Measurements from ENCODE around the gene ABTB1. TPM values are rescaled to one million over a fixed set of nuclear protein-coding genes. Genes with fewer than 3 reads are reported as not detected.
A peak's percentile ranks its signal among the peaks of the same experiment; 100 is the strongest.
"Not testable (repeated sequence)": the region's sequence is repeated elsewhere in the genome, so short reads cannot be mapped to it uniquely, and the experiment has no call there.

Gene ABTB1
- total RNA-seq, 6 experiments from 2014 or later: 9.4 to 20.3 (median 12.2) TPM

GRCh38 chr3:127678315-127678599, 5.5 kb downstream of the ABTB1 start:
- WGBS (ENCODE audit: insufficient coverage, low coverage, low lambda C conversion rate, missing lambda C conversion rate): 96% methylated on average over 5 of the region's 8 CpGs
- Histone ChIP-seq H3K27ac (no peak overlapping the region), H3K27me3 (no peaks in the 10 kb centered on the region), H3K36me3 (no peaks in the 10 kb centered on the region), H3K4me1 (peaks cover 0 to 6% (median 3%) of the 10 kb centered on the region in 4 donors), H3K4me3 (no peak overlapping the region), H3K9me3 (no peaks in the 10 kb centered on the region)
- ATAC-seq (no peak), DNase-seq (no peak)
- intact Hi-C loops (cut with DNase I): loop anchor here in 1 of 2 donors (10.0 kb wide), 1 partner anchor 287 kb away; no protein-coding TSS in a partner anchor
- no peak for TF ChIP-seq POLR2A (IDR thresholded peaks at IDR 0.05)

GRCh38 chr3:127678611-127679533, 6.1 kb downstream of the ABTB1 start:
- WGBS (ENCODE audit: insufficient coverage, low coverage, low lambda C conversion rate, missing lambda C conversion rate): 48% methylated on average over 5 of the region's 12 CpGs
- TF ChIP-seq CTCF (IDR thresholded peaks at IDR 0.05) (no peak), POLR2A (IDR thresholded peaks at IDR 0.05) (no peak)
- Histone ChIP-seq H3K9me3 (no peaks in the 10 kb centered on the region), H3K27ac (no peak overlapping the region), H3K4me3 (no peak overlapping the region), H3K27me3 (no peaks in the 10 kb centered on the region), H3K36me3 (no peaks in the 10 kb centered on the region), H3K4me1 (no peaks in the 10 kb centered on the region)
- ATAC-seq (peak; percentile 6 to 46 (median 28)), DNase-seq (peak; percentile 24 to 62 (median 60))
- intact Hi-C loops (cut with DNase I): loop anchor here in 1 of 2 donors (10.0 kb wide), 1 partner anchor 286 kb away; no protein-coding TSS in a partner anchor

- intact Hi-C loops (cut with DNase I): loop anchor here in 1 of 2 donors (10.0 kb wide), 1 partner anchor 285 kb away; no protein-coding TSS in a partner anchor
- Histone ChIP-seq H3K27me3 (no peaks in the 10 kb centered on the region), H3K4me1 (no peaks in the 10 kb centered on the region), H3K4me3 (no peak overlapping the region), H3K27ac (no peak overlapping the region), H3K36me3 (no peaks in the 10 kb centered on the region), H3K9me3 (no peaks in the 10 kb centered on the region)
- 88% methylated on average over 5 of the region's 21 CpGs for WGBS (ENCODE audit: insufficient coverage, low coverage, low lambda C conversion rate, missing lambda C conversion rate)
- ATAC-seq (no peak), DNase-seq (peak; percentile 16 to 48 (median 44))
- TF ChIP-seq CTCF (IDR thresholded peaks at IDR 0.05): no peak
- no peak for TF ChIP-seq POLR2A (IDR thresholded peaks at IDR 0.05)
These were observed 6.9 kb downstream of the ABTB1 start for GRCh38 chr3:127679534-127680145.

DNA sequence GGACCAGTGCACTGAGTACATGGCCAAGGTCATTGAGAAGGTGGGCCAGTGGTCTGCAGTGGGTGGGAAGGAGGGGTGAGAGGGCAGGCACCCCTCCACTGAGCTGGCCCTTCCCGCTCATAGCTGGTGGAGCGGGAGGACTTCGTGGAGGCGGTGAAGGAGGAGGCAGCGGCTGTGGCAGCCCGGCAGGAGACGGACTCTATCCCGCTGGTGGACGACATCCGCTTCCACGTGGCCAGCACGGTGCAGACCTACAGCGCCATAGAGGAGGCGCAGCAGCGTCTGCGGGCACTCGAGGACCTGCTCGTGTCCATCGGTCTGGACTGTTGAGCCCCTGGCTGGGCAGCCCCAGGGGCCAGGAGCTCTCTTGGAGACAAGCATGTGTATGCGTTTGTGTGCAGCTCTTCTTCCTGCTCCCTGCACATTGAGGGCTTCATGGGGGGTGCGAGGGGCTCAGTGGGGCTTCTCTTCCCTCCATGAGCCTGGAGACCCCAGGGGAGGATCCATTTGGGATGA, 7.5 kb downstream of the ABTB1 start:
- DNase-seq (peak; percentile 14 to 45 (median 21)), ATAC-seq (no peak)
- Histone ChIP-seq H3K4me1 (no peaks in the 10 kb centered on the region), H3K4me3 (no peak overlapping the region), H3K27ac (no peak overlapping the region), H3K36me3 (no peaks in the 10 kb centered on the region), H3K9me3 (no peaks in the 10 kb centered on the region), H3K27me3 (no peaks in the 10 kb centered on the region)
- intact Hi-C loops (cut with DNase I): no loop called here
- no CpG with 5 or more reads among the region's 21 CpGs for WGBS (ENCODE audit: insufficient coverage, low coverage, low lambda C conversion rate, missing lambda C conversion rate)
- TF ChIP-seq CTCF (IDR thresholded peaks at IDR 0.05) (no peak), POLR2A (IDR thresholded peaks at IDR 0.05) (no peak)

DNA sequence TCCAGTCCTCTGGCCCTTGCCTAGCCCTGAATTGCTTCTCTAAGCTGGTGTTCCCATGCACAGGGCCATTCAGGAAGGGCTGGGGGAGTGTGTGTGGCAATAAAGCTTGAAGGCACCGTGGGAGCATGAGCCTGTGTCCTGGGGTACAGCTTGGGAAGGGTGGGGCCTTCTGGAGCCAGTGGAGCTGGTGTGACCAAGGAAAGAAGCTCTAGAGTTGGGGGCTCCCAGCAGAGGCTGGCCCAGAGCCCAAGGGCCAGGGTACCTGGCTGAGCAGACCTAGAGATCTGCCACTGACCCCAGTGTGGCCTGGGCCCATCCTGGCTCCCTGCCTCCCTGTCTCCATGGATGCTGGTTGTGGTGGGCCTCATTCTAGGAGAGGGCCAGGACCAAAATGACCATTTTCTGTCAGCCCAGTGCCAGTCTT, 8.1 kb downstream of the ABTB1 start:
- DNase-seq (peak in 2 of 3 donors; percentile 37 to 45), ATAC-seq (no peak)
- Histone ChIP-seq H3K27me3 (no peaks in the 10 kb centered on the region), H3K4me3 (no peak overlapping the region), H3K9me3 (no peaks in the 10 kb centered on the region), H3K27ac (no peak overlapping the region), H3K36me3 (no peaks in the 10 kb centered on the region), H3K4me1 (no peaks in the 10 kb centered on the region)
- intact Hi-C loops (cut with DNase I): no loop called here
- WGBS (ENCODE audit: insufficient coverage, low coverage, low lambda C conversion rate, missing lambda C conversion rate): no CpG with 5 or more reads among the region's 1 CpG
- TF ChIP-seq POLR2A (IDR thresholded peaks at IDR 0.05) (no peak), CTCF (IDR thresholded peaks at IDR 0.05) (no peak)

DNA sequence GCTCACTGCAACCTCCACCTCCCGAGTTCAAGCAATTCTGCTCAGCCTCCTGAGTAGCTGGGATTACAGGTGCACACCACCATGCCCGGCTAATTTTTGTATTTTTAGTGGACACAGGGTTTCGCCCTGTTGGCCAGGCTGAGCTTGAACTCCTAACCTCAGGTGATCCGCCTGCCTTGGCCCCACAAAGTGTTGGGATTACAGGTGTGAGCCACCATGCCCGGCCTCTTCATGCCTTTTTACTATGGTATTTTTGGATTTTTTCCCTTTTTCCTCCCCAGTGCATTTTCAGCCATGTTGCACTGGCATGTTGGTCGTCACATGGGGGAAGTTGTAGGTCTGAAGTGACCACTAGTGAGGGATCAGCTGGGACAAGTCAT, 9.4 kb downstream of the ABTB1 start:
- intact Hi-C loops (cut with DNase I); H3K27ac ChIP-seq; H3K4me3 ChIP-seq; H3K27me3 ChIP-seq; ATAC-seq; H3K4me1 ChIP-seq; H3K36me3 ChIP-seq; H3K9me3 ChIP-seq: not testable (repeated sequence)
- DNase-seq: peak in 2 of 3 donors; percentile 3 to 22
- WGBS (ENCODE audit: insufficient coverage, low coverage, low lambda C conversion rate, missing lambda C conversion rate): 66% methylated on average over 3 of the region's 6 CpGs

All from right lobe of liver (tissue), 6 donors.